Mononuclear cell (primary cell): ENCODE data around the gene MRPL52. TPM values are rescaled to one million over a fixed set of nuclear protein-coding genes. Genes with fewer than 3 reads are reported as not detected.
"Not testable (repeated sequence)": the region's sequence is repeated elsewhere in the genome, so short reads cannot be mapped to it uniquely, and the experiment has no call there.

Source experiments
- H3K27me3 ChIP-seq: 2 replicates; pipeline ENCODE4 v1.6.0; 2011; ENCODE audit warnings: low read length, control low read depth; ENCODE audit not compliant: insufficient read depth
- H3K4me1 ChIP-seq: 2 replicates; pipeline ENCODE4 v1.5.1; 2011; ENCODE audit warnings: mild to moderate bottlenecking, low read length, control low read depth; ENCODE audit not compliant: insufficient read depth
- H3K4me3 ChIP-seq: 2 replicates; pipeline ENCODE4 v1.5.1; 2011; ENCODE audit warnings: mild to moderate bottlenecking, low read length, moderate library complexity
- H3K9me3 ChIP-seq: 2 replicates; pipeline ENCODE4 v1.5.1; 2011; ENCODE audit warnings: low read depth, mild to moderate bottlenecking, control low read depth, low read length
- total RNA-seq: library from RNA; depleted of rRNA; stranded (reverse); fragments of >200 nt; gene quantifications from one replicate; pipeline ENCODE4 v1.2.3, GENCODE V29; 2012

Gene MRPL52
- total RNA-seq, 1 donor: 8.7 TPM

GRCh38 chr14:22801716-22802115 is 28.0 kb upstream of the MRPL52 start:
- no peak overlapping the region for H3K4me3 ChIP-seq
- H3K9me3 ChIP-seq: no peaks in the 10 kb centered on the region
- H3K4me1 ChIP-seq: peaks cover 83% of the 10 kb centered on the region
- H3K27me3 ChIP-seq: no peaks in the 10 kb centered on the region

GRCh38 chr14:22802860-22803686 is 26.6 kb upstream of the MRPL52 start:
- no peak overlapping the region for H3K4me3 ChIP-seq
- no peaks in the 10 kb centered on the region for H3K27me3 ChIP-seq
- H3K4me1 ChIP-seq: peaks cover 71% of the 10 kb centered on the region
- no peaks in the 10 kb centered on the region for H3K9me3 ChIP-seq

GRCh38 chr14:22803687-22803974 is 26.1 kb upstream of the MRPL52 start:
- Histone ChIP-seq H3K9me3 (no peaks in the 10 kb centered on the region), H3K27me3 (no peaks in the 10 kb centered on the region), H3K4me3 (no peak overlapping the region), H3K4me1 (peaks cover 71% of the 10 kb centered on the region)

GRCh38 chr14:22805235-22805634 is 24.5 kb upstream of the MRPL52 start:
- not testable (repeated sequence) for H3K9me3 ChIP-seq, H3K4me3 ChIP-seq, H3K27me3 ChIP-seq
- peaks cover 67% of the 10 kb centered on the region for H3K4me1 ChIP-seq

- no peaks in the 10 kb centered on the region for H3K27me3 ChIP-seq
- H3K9me3 ChIP-seq: no peaks in the 10 kb centered on the region
- peaks cover 62% of the 10 kb centered on the region for H3K4me1 ChIP-seq
- H3K4me3 ChIP-seq: no peak overlapping the region
Measured at GRCh38 chr14:22807432-22808087, 22.1 kb upstream of the MRPL52 start.

GRCh38 chr14:22808388-22809209 is 21.1 kb upstream of the MRPL52 start:
- Histone ChIP-seq H3K27me3 (no peaks in the 10 kb centered on the region), H3K4me1 (peaks cover 61% of the 10 kb centered on the region), H3K9me3 (no peaks in the 10 kb centered on the region), H3K4me3 (no peak overlapping the region)

- peaks cover 75% of the 10 kb centered on the region for H3K4me1 ChIP-seq
- no peaks in the 10 kb centered on the region for H3K9me3 ChIP-seq
- no peaks in the 10 kb centered on the region for H3K27me3 ChIP-seq
- H3K4me3 ChIP-seq: no peak overlapping the region
Measured at GRCh38 chr14:22811722-22812121, 18.0 kb upstream of the MRPL52 start.

GRCh38 chr14:22812744-22813143 is 16.9 kb upstream of the MRPL52 start:
- H3K4me3 ChIP-seq: no peak overlapping the region
- no peaks in the 10 kb centered on the region for H3K27me3 ChIP-seq
- peaks cover 79% of the 10 kb centered on the region for H3K4me1 ChIP-seq
- no peaks in the 10 kb centered on the region for H3K9me3 ChIP-seq

- no peak overlapping the region for H3K4me3 ChIP-seq
- H3K9me3 ChIP-seq: no peaks in the 10 kb centered on the region
- no peaks in the 10 kb centered on the region for H3K27me3 ChIP-seq
- peaks cover 81% of the 10 kb centered on the region for H3K4me1 ChIP-seq
Measured at GRCh38 chr14:22813145-22813544, 16.5 kb upstream of the MRPL52 start.

- H3K4me3 ChIP-seq: peak overlapping the region; percentile 33
- H3K4me1 ChIP-seq: peaks cover 78% of the 10 kb centered on the region
- H3K9me3 ChIP-seq: no peaks in the 10 kb centered on the region
- H3K27me3 ChIP-seq: no peaks in the 10 kb centered on the region
Measured at GRCh38 chr14:22814373-22814772, 15.3 kb upstream of the MRPL52 start.

- Histone ChIP-seq H3K4me1 (peaks cover 80% of the 10 kb centered on the region), H3K4me3 (peak within 1 kb of the TSS; percentile 33), H3K27me3 (no peaks in the 10 kb centered on the region), H3K9me3 (no peaks in the 10 kb centered on the region)
Measured at GRCh38 chr14:22814941-22815713, 14.6 kb upstream of the MRPL52 start, which contains the start of gene SLC7A7. TSS of gene SLC7A7 (minus strand) at chr14:22815435. CDS start at chr14:22813398, 2,037 bp downstream.

GRCh38 chr14:22819151-22819988 is 10.3 kb upstream of the MRPL52 start:
- Histone ChIP-seq H3K4me3 (peak overlapping the region; percentile 16), H3K4me1 (peaks cover 71% of the 10 kb centered on the region), H3K27me3 (no peaks in the 10 kb centered on the region), H3K9me3 (no peaks in the 10 kb centered on the region)

GRCh38 chr14:22820731-22821130 is 9.0 kb upstream of the MRPL52 start:
- Histone ChIP-seq H3K27me3 (no peaks in the 10 kb centered on the region), H3K9me3 (no peaks in the 10 kb centered on the region), H3K4me3 (no peak overlapping the region), H3K4me1 (peaks cover 65% of the 10 kb centered on the region)
